GM10266 (cell line): ENCODE data around the gene RFTN2.
"Not testable (repeated sequence)": the region's sequence is repeated elsewhere in the genome, so short reads cannot be mapped to it uniquely, and the experiment has no call there.

ENCODE experiments used
- DNase-seq: peaks from one replicate; pipeline ENCODE4 v3.0.0; 2012; ENCODE audit errors: extremely low spot score
- TF ChIP-seq, protein P1 (sequence below): IDR thresholded peaks from 2 replicates; pipeline ENCODE4 v1.5.1; 2012; ENCODE audit warnings: mild to moderate bottlenecking, low read depth; ENCODE audit not compliant: control insufficient read depth, insufficient read depth; ENCODE audit errors: missing control alignments

The RFTN2 gene

DNA sequence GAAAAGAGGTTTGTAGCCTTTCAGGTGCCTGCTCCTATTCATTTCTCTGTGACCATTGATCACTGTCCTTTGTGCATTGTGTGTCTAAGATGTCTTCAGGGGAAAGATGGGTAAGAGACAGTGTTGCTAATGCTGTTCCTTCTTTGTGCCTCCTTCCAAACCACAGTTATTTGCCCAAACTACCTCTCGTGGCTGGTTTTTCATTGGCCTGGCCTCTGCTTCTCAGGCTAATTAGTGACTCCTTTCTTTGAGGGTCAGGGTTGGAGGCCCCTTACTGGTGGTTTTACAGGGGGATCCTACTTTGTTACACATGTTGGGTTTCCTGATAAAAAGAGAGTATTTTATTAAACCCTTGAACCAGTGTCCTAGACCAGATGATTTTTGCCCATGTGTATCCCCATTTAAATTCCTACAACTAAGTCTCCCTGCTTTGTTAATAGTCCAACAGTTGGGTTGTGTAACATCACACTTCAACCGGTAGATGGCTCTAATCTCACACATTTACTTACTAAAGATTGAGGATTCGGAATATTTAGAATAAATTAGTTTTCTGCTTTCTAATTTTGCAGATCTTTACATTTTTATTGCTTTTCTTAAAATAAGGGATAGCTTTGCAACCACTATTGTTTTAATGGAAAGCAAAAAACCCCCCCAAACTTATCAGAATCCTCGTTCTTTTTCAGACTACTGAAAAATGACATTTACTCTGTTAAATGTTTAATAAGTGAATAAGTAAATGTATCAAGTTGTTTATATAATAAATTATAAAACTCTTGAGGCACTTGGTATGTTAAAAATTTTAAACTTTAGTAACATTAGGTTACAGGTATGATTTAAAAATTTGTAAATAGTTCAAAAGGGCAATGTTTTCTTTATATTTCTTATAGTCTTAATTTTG is 32.2 kb upstream of the RFTN2 start:
- TF ChIP-seq, protein P1, sequence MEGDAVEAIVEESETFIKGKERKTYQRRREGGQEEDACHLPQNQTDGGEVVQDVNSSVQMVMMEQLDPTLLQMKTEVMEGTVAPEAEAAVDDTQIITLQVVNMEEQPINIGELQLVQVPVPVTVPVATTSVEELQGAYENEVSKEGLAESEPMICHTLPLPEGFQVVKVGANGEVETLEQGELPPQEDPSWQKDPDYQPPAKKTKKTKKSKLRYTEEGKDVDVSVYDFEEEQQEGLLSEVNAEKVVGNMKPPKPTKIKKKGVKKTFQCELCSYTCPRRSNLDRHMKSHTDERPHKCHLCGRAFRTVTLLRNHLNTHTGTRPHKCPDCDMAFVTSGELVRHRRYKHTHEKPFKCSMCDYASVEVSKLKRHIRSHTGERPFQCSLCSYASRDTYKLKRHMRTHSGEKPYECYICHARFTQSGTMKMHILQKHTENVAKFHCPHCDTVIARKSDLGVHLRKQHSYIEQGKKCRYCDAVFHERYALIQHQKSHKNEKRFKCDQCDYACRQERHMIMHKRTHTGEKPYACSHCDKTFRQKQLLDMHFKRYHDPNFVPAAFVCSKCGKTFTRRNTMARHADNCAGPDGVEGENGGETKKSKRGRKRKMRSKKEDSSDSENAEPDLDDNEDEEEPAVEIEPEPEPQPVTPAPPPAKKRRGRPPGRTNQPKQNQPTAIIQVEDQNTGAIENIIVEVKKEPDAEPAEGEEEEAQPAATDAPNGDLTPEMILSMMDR = peak; percentile 64
- peak; percentile 30 for DNase-seq

- TF ChIP-seq, protein P1 = no peak
- no peak for DNase-seq
These were observed 31.4 kb upstream of the RFTN2 start for GRCh38 chr2:197706839-197707207.

GRCh38 chr2:197705912-197706838 is 30.8 kb upstream of the RFTN2 start:
- DNase-seq = peak; percentile 19
- TF ChIP-seq, protein P1 = no peak

DNA sequence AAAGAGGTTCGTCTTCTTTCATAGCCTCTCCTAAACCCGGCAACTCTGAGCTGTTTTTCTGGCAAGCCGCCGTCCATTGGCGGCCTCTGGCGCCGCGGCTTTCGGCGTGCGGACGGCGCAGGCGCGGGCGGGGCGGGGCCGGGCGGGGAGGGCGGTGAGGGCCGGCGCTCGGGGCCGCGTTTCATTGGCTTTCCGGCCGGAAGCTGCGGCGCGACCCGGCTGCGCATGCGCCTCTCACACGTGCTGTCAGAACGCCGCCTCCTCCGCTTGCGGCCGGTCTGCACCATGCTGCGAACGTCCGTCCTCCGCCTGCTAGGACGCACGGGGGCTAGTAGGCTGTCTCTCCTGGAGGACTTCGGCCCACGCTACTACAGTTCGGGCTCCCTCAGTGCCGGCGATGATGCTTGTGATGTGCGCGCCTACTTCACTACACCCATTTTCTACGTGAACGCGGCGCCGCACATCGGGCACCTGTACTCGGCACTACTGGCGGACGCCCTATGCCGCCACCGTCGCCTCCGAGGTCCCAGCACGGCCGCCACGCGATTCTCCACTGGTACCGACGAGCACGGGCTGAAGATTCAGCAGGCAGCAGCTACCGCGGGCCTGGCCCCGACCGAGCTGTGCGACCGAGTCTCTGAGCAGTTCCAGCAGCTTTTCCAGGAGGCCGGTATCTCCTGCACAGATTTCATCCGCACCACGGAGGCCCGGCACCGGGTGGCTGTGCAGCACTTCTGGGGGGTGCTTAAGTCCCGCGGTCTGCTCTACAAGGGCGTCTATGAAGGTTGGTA is 29.9 kb upstream of the RFTN2 start, which contains the start of gene MARS2:
MARS2 (plus strand) TSS at position 249 of the 791 bp plus-strand sequence; CDS start at position 286, 37 bp downstream.
- TF ChIP-seq, protein P1 = no peak
- DNase-seq = peak; percentile 94

DNA sequence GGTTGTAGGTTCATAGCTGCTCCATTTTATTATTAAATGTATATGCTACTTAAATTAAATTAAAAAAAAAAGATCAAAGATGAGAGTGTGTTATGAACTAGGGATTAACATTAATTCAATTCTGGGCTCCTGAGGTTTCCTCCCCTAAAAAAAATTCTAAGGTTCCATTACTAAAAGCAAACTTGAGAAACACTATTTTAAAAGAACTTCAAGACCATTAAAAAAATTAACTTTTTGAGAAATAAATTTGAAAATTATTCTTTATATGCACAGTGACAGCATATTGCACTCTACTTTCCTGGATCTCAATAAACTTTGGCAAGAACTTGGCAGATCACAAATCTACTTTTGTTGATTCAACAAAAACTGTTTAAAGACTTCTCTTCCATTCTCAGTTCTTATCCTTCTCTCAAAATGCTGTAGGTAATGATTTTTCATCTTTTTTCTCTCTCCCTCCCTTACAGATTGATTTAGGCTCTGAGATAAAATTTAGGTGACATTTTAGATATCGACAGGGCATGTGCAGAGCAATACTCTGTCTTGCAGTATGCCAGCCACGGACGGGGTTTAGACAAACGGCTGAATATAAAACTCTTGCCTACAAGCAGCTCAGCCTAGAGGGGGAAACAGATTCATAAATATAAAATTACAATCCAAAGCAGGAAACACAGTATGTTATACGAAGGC is 29.2 kb upstream of the RFTN2 start:
- TF ChIP-seq, protein P1 = no peak
- no peak for DNase-seq

DNA sequence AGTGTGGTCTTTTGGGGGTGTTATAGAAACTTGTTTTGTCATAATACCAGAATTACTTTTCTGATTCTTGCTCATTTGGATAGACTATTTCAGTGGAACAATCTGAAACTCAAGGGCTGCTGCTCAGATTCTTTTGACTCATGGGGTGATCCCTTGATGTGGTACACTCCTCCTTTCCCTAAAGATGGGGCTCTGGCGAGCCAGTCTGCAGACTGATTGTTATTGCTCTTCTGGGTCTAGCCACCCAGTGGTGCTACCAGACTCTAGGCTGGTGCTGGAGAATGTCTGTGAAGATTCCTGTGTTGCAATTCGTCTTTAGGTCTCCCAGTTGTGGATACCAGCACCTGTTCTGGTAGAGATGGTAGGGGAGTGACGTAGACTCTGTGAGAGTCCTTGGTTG is 25.6 kb upstream of the RFTN2 start:
- DNase-seq = no peak
- TF ChIP-seq, protein P1 = no peak

DNA sequence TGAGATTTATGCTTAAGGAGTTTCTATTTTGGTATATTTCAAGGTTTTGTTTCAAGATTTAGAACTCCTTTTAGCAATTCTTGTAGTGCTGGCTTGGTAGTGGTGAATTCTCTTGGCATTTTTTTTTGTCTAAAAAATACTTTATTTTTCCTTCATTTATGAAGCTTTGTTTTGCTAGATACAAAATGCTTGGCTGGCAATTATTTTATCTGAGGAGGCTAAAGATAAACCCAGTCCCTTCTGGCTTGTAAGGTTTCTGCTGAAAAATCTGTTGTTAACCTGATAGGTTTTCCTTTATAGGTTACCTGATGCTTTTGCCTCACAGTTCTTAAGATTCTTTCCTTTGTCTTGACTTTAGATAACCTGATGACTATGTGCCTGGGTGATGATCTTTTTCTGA is 24.3 kb upstream of the RFTN2 start:
- DNase-seq = not testable (repeated sequence)

DNA sequence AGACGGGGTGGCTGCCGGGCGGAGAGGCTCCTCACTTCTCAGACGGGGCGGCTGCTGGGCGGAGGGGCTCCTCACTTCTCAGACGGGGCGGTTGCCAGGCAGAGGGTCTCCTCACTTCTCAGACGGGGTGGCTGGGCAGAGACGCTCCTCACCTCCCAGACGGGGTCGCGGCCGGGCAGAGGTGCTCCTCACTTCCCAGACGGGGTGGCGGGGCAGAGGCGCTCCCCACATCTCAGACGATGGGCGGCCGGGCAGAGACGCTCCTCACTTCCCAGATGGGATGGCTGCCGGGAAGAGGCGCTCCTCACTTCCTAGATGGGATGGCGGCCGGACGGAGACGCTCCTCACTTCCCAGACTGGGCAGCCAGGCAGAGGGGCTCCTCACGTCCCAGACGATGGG is 21.2 kb upstream of the RFTN2 start:
- DNase-seq = not testable (repeated sequence)

DNA sequence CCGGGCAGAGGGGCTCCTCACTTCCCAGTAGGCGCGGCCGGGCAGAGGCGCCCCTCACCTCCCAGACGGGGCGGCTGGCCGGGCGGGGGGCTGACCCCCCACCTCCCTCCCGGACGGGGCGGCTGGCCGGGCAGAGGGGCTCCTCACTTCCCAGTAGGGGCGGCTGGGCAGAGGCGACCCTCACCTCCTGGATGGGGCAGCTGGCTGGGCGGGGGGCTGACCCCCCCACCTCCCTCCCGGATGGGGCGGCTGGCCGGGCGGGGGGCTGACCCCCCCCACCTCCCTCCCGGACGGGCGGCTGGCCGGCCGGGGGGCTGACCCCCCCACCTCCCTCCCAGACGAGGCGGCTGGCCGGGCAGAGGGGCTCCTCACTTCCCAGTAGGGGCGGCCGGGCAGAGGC is 20.6 kb upstream of the RFTN2 start:
- DNase-seq = not testable (repeated sequence)

GRCh38 chr2:197695206-197695605 is 19.8 kb upstream of the RFTN2 start:
- not testable (repeated sequence) for DNase-seq
